GM21737 (cell line): Measurements from ENCODE around the gene STX10.

Experiments
- ATAC-seq: cut with Tn5 transposase; IDR thresholded peaks from one replicate; pipeline ENCODE4 v1.9.1; 2021; ENCODE audit warnings: mild to moderate bottlenecking, moderate library complexity; ENCODE audit not compliant: unreplicated experiment

The STX10 gene

DNA sequence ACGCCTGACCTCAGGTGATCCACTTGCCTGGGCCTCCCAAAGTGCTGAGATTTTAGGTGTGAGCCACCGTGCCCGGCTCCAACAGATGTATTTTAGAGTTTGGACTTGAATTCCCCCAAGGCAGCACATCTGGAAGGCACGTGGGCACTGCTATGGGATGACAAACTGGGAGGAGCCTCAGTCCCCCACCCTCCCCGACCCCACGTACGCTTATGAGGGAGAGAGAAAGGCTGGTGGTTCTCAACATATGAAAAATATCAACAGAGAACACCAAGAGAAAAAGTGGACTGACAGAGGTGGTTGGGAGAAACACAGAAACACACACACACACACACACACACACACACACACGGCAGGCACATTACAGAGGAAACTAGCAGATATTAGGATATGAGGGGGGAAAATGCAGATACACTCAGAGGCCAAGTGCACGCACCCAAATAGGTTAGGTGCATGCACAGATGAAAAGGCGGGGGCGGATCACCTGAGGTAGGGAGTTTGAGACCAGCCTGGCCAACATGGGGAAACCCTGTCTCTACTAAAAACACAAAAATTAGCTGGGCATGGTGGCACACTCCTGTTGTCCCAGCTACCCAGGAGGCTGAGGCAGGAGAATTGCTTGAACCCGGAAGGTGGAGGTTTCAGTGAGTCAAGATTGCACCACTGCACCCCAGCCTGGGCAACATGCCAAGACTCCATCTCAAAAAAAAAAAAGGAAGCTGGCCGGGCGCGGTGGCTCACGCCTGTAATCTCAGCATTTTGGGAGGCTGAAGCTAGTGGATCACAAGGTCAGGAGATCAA, 3.2 kb downstream of the STX10 start:
- ATAC-seq, result no peak

DNA sequence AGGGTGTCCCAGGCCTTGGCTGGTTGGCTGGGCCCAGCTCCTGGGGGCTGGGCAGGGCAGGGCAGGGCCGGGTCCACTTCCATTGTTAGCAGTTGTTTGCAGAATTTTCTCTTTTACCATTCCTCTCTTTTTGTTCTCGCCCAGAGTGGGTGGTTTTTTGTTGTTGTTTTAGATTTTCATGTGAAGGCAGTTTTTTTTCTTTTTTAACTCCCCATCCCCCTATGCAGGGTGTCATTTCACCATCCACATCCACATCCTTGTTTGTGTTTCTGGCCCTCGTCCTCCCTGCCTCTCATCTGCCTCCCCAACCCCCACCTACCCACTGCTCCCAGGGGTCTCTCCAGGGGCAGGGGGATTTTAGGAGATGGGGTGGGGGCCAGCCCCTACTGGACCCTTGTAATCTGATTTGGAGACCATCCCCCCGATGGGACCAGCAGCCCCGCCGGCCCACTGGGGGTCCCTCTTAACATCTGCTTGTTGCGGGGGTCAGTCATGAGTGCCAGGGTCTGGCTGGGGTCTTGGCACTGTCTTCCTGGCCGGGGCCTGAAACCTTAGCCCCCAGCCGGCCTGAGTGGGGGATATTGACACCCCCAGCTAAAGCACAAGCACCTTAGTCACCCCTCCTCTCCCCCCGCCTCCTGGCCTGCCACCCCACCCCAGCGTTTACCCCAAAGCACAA, 10.4 kb downstream of the STX10 start:
- no peak for ATAC-seq

DNA sequence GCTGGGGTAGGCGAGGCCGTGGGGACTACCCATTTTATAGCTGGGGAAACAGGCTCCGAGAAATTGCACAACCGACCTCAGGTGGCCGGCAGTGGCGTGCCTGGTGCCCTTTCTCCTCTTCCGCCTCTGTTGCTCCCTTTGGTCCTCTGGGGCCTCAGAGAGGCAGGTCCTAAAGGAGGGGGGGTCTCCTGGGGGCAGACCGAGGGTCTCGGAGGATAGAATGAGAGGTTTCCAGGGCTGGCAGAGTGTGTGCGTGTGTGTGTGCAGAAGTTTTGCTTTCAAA, 11.3 kb downstream of the STX10 start:
- no peak for ATAC-seq

DNA sequence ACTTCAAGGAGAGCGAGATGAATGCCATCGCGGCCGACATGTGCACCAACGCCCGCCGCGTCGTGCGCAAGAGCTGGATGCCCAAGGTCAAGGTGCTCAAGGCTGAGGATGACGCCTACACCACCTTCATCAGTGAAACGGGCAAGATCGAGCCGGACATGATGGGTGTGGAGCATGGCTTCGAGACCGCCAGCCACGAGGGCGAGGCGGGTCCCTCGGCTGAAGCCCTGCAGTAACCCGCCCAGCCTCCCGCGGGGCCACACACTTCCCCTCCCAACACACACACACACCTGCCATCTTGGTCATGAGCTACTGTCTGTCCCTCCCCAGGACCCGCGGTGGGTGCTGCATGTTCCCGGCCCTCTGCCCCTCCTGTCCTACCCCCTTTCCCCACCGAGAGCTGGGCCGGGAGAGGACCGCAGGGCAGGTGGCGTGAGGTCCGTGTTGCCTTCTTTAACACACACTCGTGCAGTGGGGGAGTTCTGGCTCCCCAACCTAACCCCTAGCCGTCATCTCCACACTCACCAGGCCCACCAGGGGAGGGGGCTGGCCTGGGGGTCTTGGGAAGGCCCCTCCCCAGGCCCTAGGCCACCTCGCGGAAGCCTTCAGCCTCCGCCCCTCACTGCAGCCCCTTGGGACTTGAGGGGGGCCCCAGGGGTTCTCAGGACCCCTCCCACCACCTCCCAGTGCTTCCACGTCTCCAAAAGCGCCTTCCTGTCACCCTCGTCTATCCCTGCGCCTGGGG, 11.8 kb downstream of the STX10 start:
- ATAC-seq, result no peak

DNA sequence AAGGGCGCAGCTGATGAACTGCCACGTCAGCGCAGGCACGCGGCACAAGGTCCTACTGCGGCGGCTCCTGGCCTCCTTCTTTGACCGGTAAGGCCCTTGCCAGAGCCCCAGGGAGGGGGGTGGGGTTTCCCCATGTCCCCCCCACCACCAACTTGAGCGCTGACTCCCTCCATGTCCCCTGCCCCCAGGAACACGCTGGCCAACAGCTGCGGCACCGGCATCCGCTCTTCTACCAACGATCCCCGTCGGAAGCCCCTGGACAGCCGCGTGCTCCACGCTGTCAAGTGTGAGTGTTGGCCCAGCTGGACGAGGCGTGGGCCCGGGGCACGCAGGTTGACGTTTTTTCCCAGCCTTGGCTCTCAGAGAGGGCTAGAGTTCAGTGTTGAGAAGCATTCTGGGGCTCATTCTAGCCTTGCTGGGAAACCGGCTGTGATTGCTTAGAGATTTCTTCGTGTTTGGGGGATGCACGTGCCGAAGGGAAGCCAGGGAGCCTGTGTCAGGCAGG, 12.8 kb downstream of the STX10 start:
- no peak for ATAC-seq

DNA sequence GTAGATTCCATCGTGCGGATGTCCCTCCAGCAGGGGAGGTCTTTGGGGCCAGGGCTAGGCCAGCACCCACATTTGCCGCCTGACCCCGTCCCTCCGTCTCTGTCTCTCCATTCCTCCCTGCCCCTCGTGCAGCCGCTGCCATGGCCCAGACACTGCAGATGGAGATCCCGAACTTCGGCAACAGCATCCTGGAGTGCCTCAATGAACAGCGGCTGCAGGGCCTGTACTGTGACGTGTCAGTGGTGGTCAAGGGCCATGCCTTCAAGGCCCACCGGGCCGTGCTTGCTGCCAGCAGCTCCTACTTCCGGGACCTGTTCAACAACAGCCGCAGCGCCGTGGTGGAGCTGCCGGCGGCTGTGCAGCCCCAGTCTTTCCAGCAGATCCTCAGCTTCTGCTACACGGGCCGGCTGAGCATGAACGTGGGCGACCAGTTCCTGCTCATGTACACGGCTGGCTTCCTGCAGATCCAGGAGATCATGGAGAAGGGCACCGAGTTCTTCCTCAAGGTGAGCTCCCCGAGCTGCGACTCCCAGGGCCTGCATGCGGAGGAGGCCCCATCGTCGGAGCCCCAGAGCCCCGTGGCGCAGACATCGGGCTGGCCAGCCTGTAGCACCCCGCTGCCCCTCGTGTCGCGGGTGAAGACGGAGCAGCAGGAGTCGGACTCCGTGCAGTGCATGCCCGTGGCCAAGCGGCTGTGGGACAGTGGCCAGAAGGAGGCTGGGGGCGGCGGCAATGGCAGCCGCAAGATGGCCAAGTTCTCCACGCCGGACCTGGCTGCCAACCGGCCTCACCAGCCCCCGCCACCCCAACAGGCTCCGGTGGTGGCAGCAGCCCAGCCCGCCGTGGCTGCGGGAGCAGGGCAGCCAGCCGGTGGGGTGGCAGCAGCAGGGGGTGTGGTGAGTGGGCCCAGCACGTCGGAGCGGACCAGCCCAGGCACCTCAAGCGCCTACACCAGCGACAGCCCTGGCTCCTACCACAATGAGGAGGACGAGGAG, 14.8 kb downstream of the STX10 start:
- no peak for ATAC-seq

DNA sequence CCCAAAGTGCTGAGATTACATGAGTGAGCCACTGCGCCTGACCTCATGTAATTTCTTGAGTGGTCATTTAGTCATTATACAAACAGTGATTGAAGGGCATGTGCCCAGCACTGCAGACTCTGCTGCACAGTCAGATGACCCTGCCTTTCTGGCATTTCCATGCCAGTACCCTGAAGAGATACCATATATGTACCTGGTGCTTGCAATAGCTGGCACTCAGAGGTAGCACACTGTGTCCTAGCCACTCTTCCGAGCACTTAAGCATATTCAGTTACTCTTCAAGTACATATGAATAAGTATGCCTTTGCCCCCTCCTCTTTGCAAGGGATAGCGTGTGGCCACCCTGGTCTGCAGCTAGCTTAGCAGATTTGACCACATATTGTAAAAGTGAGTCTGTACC, 15.5 kb downstream of the STX10 start:
- ATAC-seq, result no peak

DNA sequence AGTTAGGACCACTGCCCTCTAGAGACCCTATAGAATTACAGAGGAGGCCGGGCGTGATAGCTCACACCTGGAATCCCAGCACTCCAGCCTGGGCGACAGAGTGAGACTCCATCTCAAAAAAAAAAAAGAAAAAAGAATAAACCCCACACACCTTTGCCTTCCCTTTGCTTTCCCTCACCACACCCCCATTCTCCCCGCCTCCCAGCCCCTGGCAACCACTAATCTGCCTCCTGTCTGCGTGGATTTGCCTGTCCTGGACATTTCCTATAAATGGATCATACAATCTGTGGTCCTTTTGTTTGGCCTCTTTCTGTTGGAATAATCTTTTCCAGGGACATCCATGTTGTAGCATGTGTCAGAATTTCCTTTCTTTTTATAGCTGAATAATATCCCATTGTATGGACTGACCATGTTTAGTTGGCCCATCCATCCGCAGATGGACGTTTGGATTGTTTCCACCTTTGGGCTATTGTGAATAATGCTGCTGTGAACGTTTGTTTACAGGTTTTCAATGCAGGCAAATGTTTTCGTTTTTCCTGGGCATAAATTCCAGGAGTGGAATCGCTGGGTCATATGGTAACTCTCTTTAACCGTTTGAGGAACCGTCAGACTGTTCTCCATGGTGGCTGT, 16.8 kb downstream of the STX10 start:
- no peak for ATAC-seq

DNA sequence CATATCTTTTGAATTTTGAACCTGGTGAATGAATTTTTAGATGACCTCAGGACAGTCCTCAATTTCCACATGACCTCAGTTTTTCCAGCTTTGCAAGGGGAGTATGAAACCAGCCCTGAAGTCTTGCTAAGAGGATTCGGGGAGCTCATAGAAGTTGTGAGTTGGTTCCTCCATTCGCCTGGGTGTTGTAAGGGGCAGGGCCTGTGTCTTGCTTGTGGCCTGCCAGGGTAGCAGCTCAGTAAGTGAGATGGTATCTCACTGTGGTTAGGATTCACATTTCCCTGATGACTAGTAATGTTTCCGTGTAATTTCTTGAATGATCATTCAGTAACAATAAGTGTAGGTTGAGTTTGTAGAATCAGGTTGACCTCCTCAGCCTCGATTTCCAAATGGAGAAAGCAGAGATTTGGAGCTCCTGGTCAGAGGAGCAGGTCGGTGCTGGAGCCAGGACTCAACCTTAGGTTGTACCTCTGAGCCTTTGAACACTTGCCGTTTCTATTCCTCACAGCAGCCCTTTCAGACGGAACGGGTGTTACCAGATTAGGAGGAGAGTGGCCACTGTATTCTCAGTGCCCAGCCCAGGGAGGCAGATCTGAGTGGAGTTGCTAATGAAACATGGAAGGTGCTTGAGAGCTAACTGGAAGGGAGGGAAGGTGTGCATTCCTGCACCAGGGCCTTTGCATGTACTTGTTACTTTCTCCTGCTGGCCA, 17.5 kb downstream of the STX10 start:
- ATAC-seq, result no peak

DNA sequence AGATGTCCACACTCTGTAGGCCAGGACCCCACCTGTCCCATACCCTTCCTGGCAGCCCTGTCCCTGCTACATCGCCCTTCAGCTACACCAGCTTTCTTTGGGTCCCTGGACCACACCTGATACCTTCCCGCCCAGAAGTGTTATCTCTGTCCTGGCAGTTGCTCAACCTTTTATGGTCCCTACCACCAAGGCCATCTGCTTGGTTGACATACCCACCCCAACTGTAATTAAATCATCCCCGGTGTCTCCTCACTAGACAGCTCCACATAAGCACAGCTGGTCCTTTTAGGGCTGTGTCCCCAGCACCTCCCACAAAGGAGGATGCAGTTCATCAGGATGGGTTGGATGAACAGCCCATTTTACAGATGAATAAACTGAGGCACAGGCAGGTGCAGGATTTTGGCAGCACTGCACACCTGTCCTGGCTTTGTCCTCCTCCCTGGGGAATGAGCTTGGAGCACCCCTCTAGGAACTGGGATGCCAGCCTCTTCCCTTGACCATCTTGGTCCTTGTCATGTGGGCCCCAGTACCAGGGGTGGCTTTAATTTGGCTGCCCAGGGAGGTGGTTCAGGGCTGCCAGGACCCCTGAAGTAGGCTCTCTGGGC, 19.2 kb downstream of the STX10 start:
- no peak for ATAC-seq

DNA sequence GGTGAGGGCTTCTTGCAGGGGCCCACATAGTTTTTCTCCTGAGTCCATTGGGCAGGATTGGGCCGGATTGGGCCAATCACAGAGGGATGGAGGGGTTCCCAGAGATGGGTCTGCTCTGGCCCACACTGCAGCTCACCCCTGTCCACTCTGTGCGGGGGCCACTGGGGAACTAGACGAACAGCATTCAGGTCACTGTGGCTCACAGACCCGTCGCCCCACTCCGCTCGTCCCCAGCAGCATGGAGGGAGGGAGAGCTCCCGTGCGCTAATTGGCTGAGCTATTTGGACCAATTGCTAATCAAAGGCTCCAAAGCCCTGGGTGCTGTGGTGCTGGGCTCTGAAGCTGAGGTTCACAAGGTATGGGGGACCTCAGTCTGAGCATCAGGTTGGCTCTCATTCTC, 20.8 kb downstream of the STX10 start:
- ATAC-seq, result no peak

DNA sequence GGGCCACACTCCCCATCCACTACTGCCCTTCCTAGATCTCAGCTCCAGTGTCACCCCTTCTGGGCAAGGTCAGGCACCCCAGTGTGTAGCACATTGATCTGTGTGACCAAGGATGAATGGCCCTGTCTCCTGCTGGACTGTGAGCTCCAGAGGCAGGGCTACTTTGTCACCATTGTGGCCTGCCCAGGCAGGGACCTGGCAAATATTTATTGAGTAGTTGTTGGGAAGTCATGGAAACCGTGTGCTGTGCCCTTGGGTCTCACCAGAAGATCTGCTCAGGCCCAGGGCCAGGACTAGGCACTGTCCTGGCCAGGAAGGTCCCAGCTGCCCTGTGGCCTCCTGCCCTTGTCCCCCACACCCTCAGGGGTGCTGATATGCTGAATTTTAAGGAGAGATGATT, 21.6 kb downstream of the STX10 start:
- ATAC-seq, result no peak

DNA sequence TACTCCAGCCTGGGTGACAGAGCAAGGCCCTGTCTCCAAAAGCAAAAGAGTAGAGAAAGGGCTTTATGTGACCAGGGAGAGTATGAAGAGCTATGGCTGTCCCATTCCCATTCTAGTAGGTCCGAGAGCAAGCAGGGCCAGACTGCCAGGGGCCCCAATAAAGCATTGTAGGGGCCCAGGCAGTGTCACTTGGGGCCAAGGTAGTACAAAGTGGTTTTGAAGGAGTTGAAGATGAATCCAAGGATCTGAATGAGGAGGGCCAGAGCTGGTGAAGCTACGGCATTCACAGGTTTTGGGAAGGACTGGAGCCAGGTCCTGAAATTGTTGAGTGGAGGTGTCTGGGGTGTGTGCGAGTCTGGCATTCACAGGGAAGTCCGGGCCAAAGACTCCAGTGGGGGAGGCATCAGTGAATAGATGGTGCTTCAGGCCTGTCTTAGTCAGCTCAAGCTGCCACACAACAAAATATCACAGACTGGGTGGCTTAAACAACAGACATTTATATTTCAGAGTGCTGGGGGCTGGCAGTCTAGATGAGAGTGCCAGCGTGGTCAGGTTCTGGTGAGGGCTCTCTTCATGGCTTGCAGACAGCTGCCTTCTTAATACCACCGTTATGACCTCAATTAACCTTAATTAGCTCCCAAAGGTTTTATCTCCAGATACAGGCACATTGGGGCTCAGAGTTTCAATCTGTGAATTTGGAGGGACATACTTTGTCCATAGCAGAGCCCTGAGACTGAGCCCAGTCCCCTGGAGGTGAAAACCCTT, 22.2 kb downstream of the STX10 start:
- ATAC-seq, result no peak

DNA sequence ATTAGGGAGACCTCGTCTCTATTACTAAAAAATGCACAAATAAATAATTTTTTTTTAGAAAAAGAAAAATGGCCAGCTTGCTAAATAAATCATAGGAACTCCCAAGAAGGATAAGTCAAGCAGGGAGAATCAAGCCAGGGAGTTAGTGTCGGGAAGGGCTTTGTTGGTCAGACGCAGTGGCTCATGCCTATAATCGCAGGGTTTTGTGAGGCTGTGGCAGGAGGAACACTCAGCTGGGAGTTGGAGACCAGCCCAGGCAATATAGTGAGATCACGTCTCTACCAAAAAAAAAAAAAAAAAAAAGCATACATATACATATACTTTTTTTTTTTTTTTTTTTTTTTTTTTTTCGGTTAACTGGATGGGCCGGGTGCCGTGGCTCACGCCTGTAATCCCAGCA, 23.1 kb downstream of the STX10 start:
- ATAC-seq, result no peak

DNA sequence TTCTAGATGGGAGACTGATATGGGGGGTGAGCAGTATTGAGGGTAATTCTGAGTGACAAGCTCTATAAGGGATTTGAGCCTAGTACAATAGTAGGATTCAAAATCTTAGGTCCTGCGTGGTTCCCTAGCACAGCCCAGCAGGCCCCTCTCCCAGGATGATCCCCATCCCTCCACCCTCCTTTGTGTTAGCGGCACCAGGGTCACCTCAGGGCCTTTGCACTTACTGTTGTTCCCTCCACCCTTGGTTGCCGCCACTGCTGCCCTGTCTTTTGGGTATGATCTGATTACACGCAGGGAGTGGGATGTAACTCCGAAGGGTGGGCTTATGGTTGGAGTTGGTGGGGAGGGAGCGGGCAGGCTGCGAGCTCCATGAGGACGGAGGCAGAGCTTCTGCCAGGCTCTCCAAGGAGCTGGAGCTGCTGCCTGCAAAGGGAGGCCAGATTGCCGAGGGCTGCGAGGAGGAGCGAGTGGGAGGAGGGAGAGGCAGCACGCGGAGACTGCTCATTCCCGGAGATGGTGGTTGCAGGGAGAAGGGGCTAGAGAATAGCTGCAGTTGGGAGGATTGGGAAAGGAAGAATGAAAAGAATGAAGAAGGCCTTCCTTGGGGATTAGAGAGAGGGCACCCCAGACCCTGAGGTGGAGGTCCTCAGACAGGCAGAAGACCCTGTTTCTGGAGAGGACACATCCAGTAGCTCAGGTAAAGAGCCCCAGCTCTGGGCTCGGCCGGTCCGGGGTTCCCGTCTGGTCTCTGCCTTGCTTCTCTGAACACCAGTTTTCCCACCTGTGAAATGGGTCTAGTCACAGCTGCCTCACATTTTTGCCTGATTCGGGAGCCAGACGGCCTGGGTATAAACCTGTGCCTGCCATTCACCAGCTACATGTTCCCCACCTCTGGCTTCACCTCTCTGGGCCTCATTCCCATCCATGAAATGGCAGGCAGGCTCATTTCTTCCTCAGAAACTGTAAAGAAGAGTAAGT, 26.9 kb downstream of the STX10 start:
- ATAC-seq, result no peak

DNA sequence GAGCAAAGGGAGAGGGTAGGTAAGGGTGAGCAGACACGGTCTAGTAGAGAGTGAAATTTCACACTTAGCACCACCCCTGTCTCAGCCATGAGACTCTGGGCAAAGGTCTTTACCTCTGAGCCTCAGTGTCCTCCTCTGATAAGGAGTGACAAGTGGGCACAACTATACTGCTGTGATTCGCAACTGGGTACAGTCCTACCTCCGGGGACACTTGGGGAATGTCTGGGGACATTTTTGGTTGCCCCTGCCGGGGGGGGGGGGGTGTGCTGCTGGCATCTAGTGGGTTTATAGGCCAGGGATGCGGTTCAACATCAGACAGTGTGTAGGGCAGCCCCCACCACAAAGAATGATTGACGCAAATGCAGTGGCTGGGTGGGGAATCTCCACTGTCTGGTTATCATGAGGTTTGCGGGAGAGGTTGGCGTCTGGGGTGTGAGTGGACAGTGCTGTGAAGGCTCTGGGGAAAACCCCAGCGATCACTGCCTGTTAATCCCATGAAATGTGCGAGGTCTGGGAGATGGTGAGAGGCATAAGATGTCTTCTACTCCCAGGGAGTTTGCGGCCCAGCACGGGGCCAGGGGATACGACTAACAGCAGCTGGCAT, 27.8 kb downstream of the STX10 start:
- no peak for ATAC-seq
